GF-D8 (cell line): ENCODE measurements around the gene MINDY1.

Source experiments
- DNase-seq: peaks from one replicate; lab custom pipeline; 2025; lab: John Stamatoyannopoulos, UW

Gene MINDY1

GRCh38 chr1:150965605-150966004, 41.1 kb downstream of the MINDY1 start:
- DNase-seq, result no peak

GRCh38 chr1:150964164-150964489, 42.6 kb downstream of the MINDY1 start:
- DNase-seq, result no peak

- no peak for DNase-seq
These were observed 43.2 kb downstream of the MINDY1 start for GRCh38 chr1:150963321-150964163.

GRCh38 chr1:150961756-150962155, 44.9 kb downstream of the MINDY1 start:
- no peak for DNase-seq

- no peak for DNase-seq
These were observed 46.1 kb downstream of the MINDY1 start for GRCh38 chr1:150960646-150961045.

GRCh38 chr1:150957666-150958065, 49.0 kb downstream of the MINDY1 start:
- DNase-seq, result no peak

GRCh38 chr1:150955280-150955679, 51.4 kb downstream of the MINDY1 start:
- no peak for DNase-seq

- DNase-seq, result no peak
These were observed 52.0 kb downstream of the MINDY1 start for GRCh38 chr1:150954708-150955107.
